Nucleus accumbens (tissue), 56 donors: ENCODE measurements around the gene ASXL3.

Experiments used
- DNase-seq, 56 donors: peaks; one replicate each; lab custom pipeline; 2025; lab: John Stamatoyannopoulos, UW

ASXL3 gene

GRCh38 chr18:33710269-33710668, 132.2 kb downstream of the ASXL3 start:
- no peak for DNase-seq

- no peak for DNase-seq
Observed at GRCh38 chr18:33711514-33711913, 133.5 kb downstream of the ASXL3 start.

GRCh38 chr18:33712719-33713118, 134.7 kb downstream of the ASXL3 start:
- no peak for DNase-seq

- no peak for DNase-seq
Observed at GRCh38 chr18:33716061-33716683, 138.2 kb downstream of the ASXL3 start.

GRCh38 chr18:33717339-33717738, 139.3 kb downstream of the ASXL3 start:
- no peak for DNase-seq

GRCh38 chr18:33720133-33720532, 142.1 kb downstream of the ASXL3 start:
- DNase-seq: no peak

- no peak for DNase-seq
Observed at GRCh38 chr18:33729556-33729955, 151.5 kb downstream of the ASXL3 start.

GRCh38 chr18:33733376-33733775, 155.4 kb downstream of the ASXL3 start:
- DNase-seq: no peak

GRCh38 chr18:33735428-33735827, 157.4 kb downstream of the ASXL3 start:
- no peak for DNase-seq

GRCh38 chr18:33741760-33742159, 163.7 kb downstream of the ASXL3 start:
- DNase-seq: no peak

- DNase-seq: no peak
Observed at GRCh38 chr18:33744032-33744697, 166.1 kb downstream of the ASXL3 start.

GRCh38 chr18:33745151-33745795, 167.3 kb downstream of the ASXL3 start:
- peak in 3 of 56 donors; percentile 10 to 42 (median 16) for DNase-seq

- peak in 9 of 56 donors; percentile 12 to 42 (median 32) for DNase-seq
Observed at GRCh38 chr18:33745871-33746545, 168.0 kb downstream of the ASXL3 start.

- DNase-seq: peak in 1 of 56 donors; percentile 12
Observed at GRCh38 chr18:33749834-33750233, 171.8 kb downstream of the ASXL3 start.

- DNase-seq: no peak
Observed at GRCh38 chr18:33750366-33750765, 172.3 kb downstream of the ASXL3 start.

- DNase-seq: no peak
Observed at GRCh38 chr18:33751613-33752221, 173.7 kb downstream of the ASXL3 start.

- DNase-seq: no peak
Observed at GRCh38 chr18:33755391-33755790, 177.4 kb downstream of the ASXL3 start.

- peak in 4 of 56 donors; percentile 8 to 81 (median 20) for DNase-seq
Observed at GRCh38 chr18:33755931-33756560, 178.0 kb downstream of the ASXL3 start.

- no peak for DNase-seq
Observed at GRCh38 chr18:33757037-33757436, 179.0 kb downstream of the ASXL3 start.

- DNase-seq: peak in 11 of 56 donors; percentile 1 to 73 (median 32)
Observed at GRCh38 chr18:33761363-33761762, 183.3 kb downstream of the ASXL3 start.
